ENCODE data around the gene ZG16B.

The ZG16B gene

GRCh38 chr16:2786061-2786825 lies 43.9 kb upstream of the ZG16B start:
- TF ChIP-seq CTCF (IDR thresholded peaks at IDR 0.05; ENCODE audit: low read depth, low read length): no peak
- no peak for DNase-seq (ENCODE audit: extremely low read depth, low read depth)

GRCh38 chr16:2786826-2787151 lies 43.3 kb upstream of the ZG16B start:
- TF ChIP-seq CTCF (IDR thresholded peaks at IDR 0.05; ENCODE audit: low read depth, low read length): no peak
- no peak for DNase-seq (ENCODE audit: extremely low read depth, low read depth)

GRCh38 chr16:2787406-2787805 lies 42.7 kb upstream of the ZG16B start, which contains the start of gene PRSS33:
Gene PRSS33, minus strand, starts transcription at chr16:2787560. Its CDS starts 1,013 bp downstream, at chr16:2786547.
- TF ChIP-seq CTCF (IDR thresholded peaks at IDR 0.05; ENCODE audit: low read depth, low read length): no peak
- no peak for DNase-seq (ENCODE audit: extremely low read depth, low read depth)

GRCh38 chr16:2787961-2788360 lies 42.1 kb upstream of the ZG16B start:
- TF ChIP-seq CTCF (IDR thresholded peaks at IDR 0.05; ENCODE audit: low read depth, low read length): no peak
- no peak for DNase-seq (ENCODE audit: extremely low read depth, low read depth)

GRCh38 chr16:2790631-2791030 lies 39.5 kb upstream of the ZG16B start:
- no peak for TF ChIP-seq CTCF (IDR thresholded peaks at IDR 0.05; ENCODE audit: low read depth, low read length)
- DNase-seq (ENCODE audit: extremely low read depth, low read depth): no peak

GRCh38 chr16:2791174-2791573 lies 38.9 kb upstream of the ZG16B start:
- DNase-seq (ENCODE audit: extremely low read depth, low read depth): no peak
- no peak for TF ChIP-seq CTCF (IDR thresholded peaks at IDR 0.05; ENCODE audit: low read depth, low read length)

GRCh38 chr16:2792940-2793339 lies 37.2 kb upstream of the ZG16B start:
- TF ChIP-seq CTCF (IDR thresholded peaks at IDR 0.05; ENCODE audit: low read depth, low read length): no peak
- no peak for DNase-seq (ENCODE audit: extremely low read depth, low read depth)
